ENCODE results near the gene DST.

DNA sequence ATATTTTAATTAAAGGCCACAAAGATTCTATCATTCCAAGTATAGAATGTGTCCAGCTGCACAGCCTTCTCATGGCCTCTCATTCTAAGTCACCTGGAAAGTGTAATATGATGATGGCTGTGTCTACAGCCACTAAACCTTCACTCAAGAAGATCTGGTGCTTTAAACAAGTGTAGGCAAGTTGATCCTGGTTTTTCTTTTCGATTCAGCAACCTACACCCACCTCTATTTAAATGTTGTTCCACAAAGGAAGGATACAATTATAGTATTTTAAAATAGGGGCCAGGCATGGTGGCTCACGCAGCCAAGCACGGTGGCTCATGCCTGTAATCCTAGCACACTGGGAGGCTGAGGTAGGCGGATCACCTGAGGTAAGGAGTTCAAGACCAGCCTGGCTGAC lies 25.5 kb upstream of the DST start:
- TF ChIP-seq, protein P1, sequence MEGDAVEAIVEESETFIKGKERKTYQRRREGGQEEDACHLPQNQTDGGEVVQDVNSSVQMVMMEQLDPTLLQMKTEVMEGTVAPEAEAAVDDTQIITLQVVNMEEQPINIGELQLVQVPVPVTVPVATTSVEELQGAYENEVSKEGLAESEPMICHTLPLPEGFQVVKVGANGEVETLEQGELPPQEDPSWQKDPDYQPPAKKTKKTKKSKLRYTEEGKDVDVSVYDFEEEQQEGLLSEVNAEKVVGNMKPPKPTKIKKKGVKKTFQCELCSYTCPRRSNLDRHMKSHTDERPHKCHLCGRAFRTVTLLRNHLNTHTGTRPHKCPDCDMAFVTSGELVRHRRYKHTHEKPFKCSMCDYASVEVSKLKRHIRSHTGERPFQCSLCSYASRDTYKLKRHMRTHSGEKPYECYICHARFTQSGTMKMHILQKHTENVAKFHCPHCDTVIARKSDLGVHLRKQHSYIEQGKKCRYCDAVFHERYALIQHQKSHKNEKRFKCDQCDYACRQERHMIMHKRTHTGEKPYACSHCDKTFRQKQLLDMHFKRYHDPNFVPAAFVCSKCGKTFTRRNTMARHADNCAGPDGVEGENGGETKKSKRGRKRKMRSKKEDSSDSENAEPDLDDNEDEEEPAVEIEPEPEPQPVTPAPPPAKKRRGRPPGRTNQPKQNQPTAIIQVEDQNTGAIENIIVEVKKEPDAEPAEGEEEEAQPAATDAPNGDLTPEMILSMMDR (IDR thresholded peaks at IDR 0.05) = no peak
- TF ChIP-seq EZH2 (IDR thresholded peaks at IDR 0.05) (no peak), EZH2phosphoT487 (IDR thresholded peaks at IDR 0.05) (no peak)
